ENCODE results near the gene ANKRD9. TPM values are rescaled to one million over a fixed set of nuclear protein-coding genes. Genes with fewer than 3 reads are reported as not detected.

Gene ANKRD9
- total RNA-seq, 4 donors from 2014 or later: 1.8 to 16.5 (median 7.5) TPM

GRCh38 chr14:102500713-102501112, 8.9 kb downstream of the ANKRD9 start:
- intact Hi-C loops (cut with DNase I; ENCODE audit: low total_unique reads): no loop called here
- Histone ChIP-seq H3K27ac (peak overlapping the region; percentile 49 to 55), H3K27me3 (no peaks in the 10 kb centered on the region), H3K36me3 (no peaks in the 10 kb centered on the region), H3K9me3 (no peaks in the 10 kb centered on the region), H3K4me1 (no peaks in the 10 kb centered on the region), H3K4me3 (no peak overlapping the region)
- TF ChIP-seq POLR2A (IDR thresholded peaks at IDR 0.05) (no peak), CTCF (IDR thresholded peaks at IDR 0.05) (no peak)
- DNase-seq: no peak

- no peak for TF ChIP-seq POLR2A (IDR thresholded peaks at IDR 0.05)
- no peak for TF ChIP-seq CTCF (IDR thresholded peaks at IDR 0.05)
- H3K27me3 ChIP-seq: no peaks in the 10 kb centered on the region
- peak; percentile 43 to 62 for DNase-seq
- no peaks in the 10 kb centered on the region for H3K4me1 ChIP-seq
- intact Hi-C loops (cut with DNase I; ENCODE audit: low total_unique reads): no loop called here
- H3K9me3 ChIP-seq: no peaks in the 10 kb centered on the region
- peak overlapping the region; percentile 49 to 55 for H3K27ac ChIP-seq
- H3K36me3 ChIP-seq: no peaks in the 10 kb centered on the region
- H3K4me3 ChIP-seq: no peak overlapping the region
Observed at GRCh38 chr14:102500158-102500662, 9.4 kb downstream of the ANKRD9 start.

GRCh38 chr14:102499401-102500157, 10.0 kb downstream of the ANKRD9 start:
- H3K4me3 ChIP-seq: no peak overlapping the region
- DNase-seq: no peak
- H3K9me3 ChIP-seq: no peaks in the 10 kb centered on the region
- no peak for TF ChIP-seq CTCF (IDR thresholded peaks at IDR 0.05)
- no peak for TF ChIP-seq POLR2A (IDR thresholded peaks at IDR 0.05)
- intact Hi-C loops (cut with DNase I; ENCODE audit: low total_unique reads): no loop called here
- no peaks in the 10 kb centered on the region for H3K36me3 ChIP-seq
- no peaks in the 10 kb centered on the region for H3K4me1 ChIP-seq
- no peaks in the 10 kb centered on the region for H3K27me3 ChIP-seq
- peak overlapping the region; percentile 49 to 55 for H3K27ac ChIP-seq

GRCh38 chr14:102498678-102499265, 10.8 kb downstream of the ANKRD9 start:
- TF ChIP-seq POLR2A (IDR thresholded peaks at IDR 0.05) (no peak), CTCF (IDR thresholded peaks at IDR 0.05) (no peak)
- no peaks in the 10 kb centered on the region for H3K4me1 ChIP-seq
- no peaks in the 10 kb centered on the region for H3K27me3 ChIP-seq
- no peak overlapping the region for H3K4me3 ChIP-seq
- H3K9me3 ChIP-seq: no peaks in the 10 kb centered on the region
- no peak overlapping the region for H3K27ac ChIP-seq
- no peaks in the 10 kb centered on the region for H3K36me3 ChIP-seq
- intact Hi-C loops (cut with DNase I; ENCODE audit: low total_unique reads): no loop called here
- no peak for DNase-seq

GRCh38 chr14:102497998-102498677, 11.4 kb downstream of the ANKRD9 start:
- H3K36me3 ChIP-seq: no peaks in the 10 kb centered on the region

More at GRCh38 chr14:102497998-102498677, 11.4 kb downstream of the ANKRD9 start:
- H3K9me3 ChIP-seq: no peaks in the 10 kb centered on the region
- intact Hi-C loops (cut with DNase I; ENCODE audit: low total_unique reads): no loop called here
- DNase-seq: no peak
- TF ChIP-seq POLR2A (IDR thresholded peaks at IDR 0.05): no peak
- no peaks in the 10 kb centered on the region for H3K4me1 ChIP-seq
- H3K27me3 ChIP-seq: no peaks in the 10 kb centered on the region
- H3K27ac ChIP-seq: no peak overlapping the region
- H3K4me3 ChIP-seq: no peak overlapping the region

All from uterus (tissue), 4 donors.